HepG2 (cell line): ENCODE measurements around the gene DDIT4. TPM values are rescaled to one million over a fixed set of nuclear protein-coding genes. Genes with fewer than 3 reads are reported as not detected.

ENCODE experiments used
- ATAC-seq: fragments of 200-7000 bp; cut with Tn5 transposase; 3 replicates; pipeline ENCODE4 v1.9.1; 2020; ENCODE audit warnings: mild to moderate bottlenecking, moderate library complexity
- BruUV-seq: library from RNA; stranded (reverse); fragments of 400-500 nt; replicated peaks from 2 replicates; lab custom pipeline; 2021; lab: Mats Ljungman, UMichigan
- CTCF ChIA-PET: fragments of 300-600 bp; formaldehyde crosslinking; extraction: SDS; loops from one replicate; lab custom pipeline; 2021; ENCODE audit warnings: low total read pairs, inconsistent platforms, low intra/inter-chr PET ratio; lab: Yijun Ruan, JAX
- POLR2A ChIA-PET: fragments of 350-600 bp; sonication (Branson Sonifier 250); formaldehyde crosslinking; loops from one replicate; lab custom pipeline; 2020; ENCODE audit warnings: antibody characterized with exemption, inconsistent platforms; lab: Yijun Ruan, JAX
- DNase-seq: peaks from one replicate; pipeline ENCODE4 v3.0.0-alpha.2; 2015; ENCODE audit warnings: low spot score
- FAIRE-seq: peaks from 3 replicates; lab custom pipeline; 2011; peaks lifted over from hg19 to GRCh38; lab: Jason Lieb, UNC
- H2AFZ ChIP-seq: one replicate; pipeline ENCODE4 v1.6.1; 2011; ENCODE audit warnings: low read length, inconsistent platforms
- H3K27ac ChIP-seq: fragments of 300-600 bp; 3 replicates; pipeline ENCODE4 v1.8.0; 2011; ENCODE audit warnings: mixed run types, mild to moderate bottlenecking, mixed read lengths, low read length, inconsistent platforms; ENCODE audit not compliant: insufficient read depth; ENCODE audit errors: extremely low read length
- H3K27me3 ChIP-seq, 2 experiments: fragments of 200-600 bp in 1 of 2; 2 replicates in 1 of 2; 3 replicates in 1 of 2; pipeline versions ENCODE4 v1.6.0 to v1.8.0; 2011; ENCODE audit warnings: low read length in 2 of 2, mild to moderate bottlenecking in 2 of 2, moderate library complexity in 2 of 2, inconsistent platforms in 1 of 2; ENCODE audit not compliant: insufficient read depth in 2 of 2, control insufficient read depth in 1 of 2
- H3K36me3 ChIP-seq, 2 experiments: fragments of 200-600 bp in 1 of 2; replicated peaks in 1 of 2; 2 replicates in 1 of 2; 3 replicates in 1 of 2; pipeline versions ENCODE4 v1.5.1 to v1.8.0; 2011; ENCODE audit warnings: low read length in 2 of 2, inconsistent platforms in 1 of 2; ENCODE audit not compliant: insufficient read depth in 2 of 2, control insufficient read depth in 1 of 2
- H3K4me1 ChIP-seq: 2 replicates; pipeline ENCODE4 v1.5.1; 2012; ENCODE audit warnings: low read length, inconsistent platforms; ENCODE audit not compliant: insufficient read depth
- H3K4me2 ChIP-seq: 2 replicates; pipeline ENCODE4 v1.6.0; 2011; ENCODE audit warnings: low read depth, low read length, inconsistent platforms
- H3K4me3 ChIP-seq, 3 experiments: fragments of 200-600 bp in 1 of 3; sonication (generic), shearing (Covaris generic) in 1 of 3; replicated peaks in 1 of 3; 2 replicates each; pipeline ENCODE4 v1.5.1; 2011 to 2016; ENCODE audit warnings: low read length in 3 of 3, inconsistent platforms in 2 of 3, low read depth in 2 of 3, mild to moderate bottlenecking in 2 of 3, control low read depth in 1 of 3, mixed read lengths in 1 of 3; ENCODE audit not compliant: insufficient read depth in 1 of 3
- H3K79me2 ChIP-seq: one replicate; pipeline ENCODE4 v1.6.1; 2011; ENCODE audit warnings: low read length, inconsistent platforms; ENCODE audit not compliant: insufficient read depth
- H3K9ac ChIP-seq: 2 replicates; pipeline ENCODE4 v1.6.0; 2011; ENCODE audit warnings: mild to moderate bottlenecking, low read depth, low read length, inconsistent platforms; ENCODE audit not compliant: insufficient read depth
- H3K9me3 ChIP-seq: 2 replicates; pipeline ENCODE4 v1.5.1; 2012; ENCODE audit warnings: mild to moderate bottlenecking, low read length
- H4K20me1 ChIP-seq: 2 replicates; pipeline ENCODE4 v1.6.0; 2011; ENCODE audit warnings: inconsistent platforms, mild to moderate bottlenecking, low read length, moderate library complexity; ENCODE audit not compliant: insufficient read depth
- CBFB ChIP-seq: sonication (generic); formaldehyde crosslinking; IDR thresholded peaks from 2 replicates; pipeline ENCODE4 v1.4.0; 2020; ENCODE audit warnings: missing genetic modification reagents
- HMG20A ChIP-seq: IDR thresholded peaks from 2 replicates; pipeline ENCODE4 v1.6.1; 2016; ENCODE audit warnings: borderline replicate concordance
- KAT8 ChIP-seq: IDR thresholded peaks from 2 replicates; pipeline ENCODE4 v1.6.1; 2016; ENCODE audit warnings: missing genetic modification reagents, missing compliant biosample characterization
- NFKB2 ChIP-seq: sonication (generic); formaldehyde crosslinking; IDR thresholded peaks from 2 replicates; pipeline ENCODE4 v1.4.0; 2020; ENCODE audit warnings: missing genetic modification reagents, borderline replicate concordance
- RARA ChIP-seq: IDR thresholded peaks from 2 replicates; pipeline ENCODE4 v1.6.1; 2016; ENCODE audit warnings: missing genetic modification reagents, missing compliant biosample characterization
- ZMYM3 ChIP-seq: sonication (generic); formaldehyde crosslinking; IDR thresholded peaks from 2 replicates; pipeline ENCODE4 v1.5.1; 2020; ENCODE audit warnings: mild to moderate bottlenecking, missing genetic modification reagents
- ZNF10 ChIP-seq: sonication (generic); formaldehyde crosslinking; IDR thresholded peaks from 2 replicates; pipeline ENCODE4 v1.4.0; 2020; ENCODE audit warnings: mild to moderate bottlenecking, low read depth, missing genetic modification reagents, borderline replicate concordance
- ZNF460 ChIP-seq: sonication (generic); formaldehyde crosslinking; IDR thresholded peaks from 2 replicates; pipeline ENCODE4 v1.5.1; 2020; ENCODE audit warnings: missing genetic modification reagents, mild to moderate bottlenecking, borderline replicate concordance
- WGBS: methylation state at CpG from one replicate; pipeline ENCODE4 v1.1.6; 2017; ENCODE audit warnings: low lambda C conversion rate; 5-methylcytosine and 5-hydroxymethylcytosine counted together
- in situ Hi-C: cut with HindIII; loops from 2 replicates; pipeline ENCODE4 v1.10.0; 2017; ENCODE audit warnings: low pct_unique_long_range_greater_than_20kb; ENCODE audit not compliant: extremely low pct_ligation_motif_present
- intact Hi-C: fragments of 100-400 bp; cut with micrococcal nuclease; formaldehyde crosslinking; loops from one replicate; pipeline ENCODE4 v1.10.0; 2022; ENCODE audit not compliant: unreplicated experiment
- polyA plus RNA-seq, 8 experiments: library from polyadenylated mRNA; depleted of rRNA in 3 of 8; stranded (reverse) in 7 of 8; unstranded in 1 of 8; fragments of >200 nt; fragmentation: Illumina TruSeq in 4 of 8; extraction: Trizol in 4 of 8; gene quantifications; 2 replicates each; pipeline versions ENCODE4 v1.2.1 to v1.2.3, GENCODE V29; 2011 to 2016; ENCODE audit warnings: low read depth in 4 of 8, missing spikeins in 1 of 8, mixed read lengths in 1 of 8; ENCODE audit not compliant: insufficient read depth in 1 of 8
- total RNA-seq, 5 experiments: library from RNA; depleted of rRNA; stranded (reverse); fragments of >200 nt; fragmentation: Illumina TruSeq; extraction: Trizol; gene quantifications; 2 replicates each; pipeline ENCODE4 v1.2.3, GENCODE V29; 2016; ENCODE audit warnings: low read depth in 1 of 5
- TF ChIP-seq, protein P1 (sequence below): sonication (generic); formaldehyde crosslinking; IDR thresholded peaks from 2 replicates; pipeline ENCODE4 v1.5.0; 2020; ENCODE audit warnings: mild to moderate bottlenecking, missing genetic modification reagents
- TF ChIP-seq, protein P2 (sequence below): sonication (generic); formaldehyde crosslinking; IDR thresholded peaks from 2 replicates; pipeline ENCODE4 v1.5.1; 2020; ENCODE audit warnings: mild to moderate bottlenecking, missing genetic modification reagents, moderate library complexity

DDIT4 gene
- total and polyA plus RNA-seq, 2 of the 13 experiments (the other 11 are each of a cell fraction or from before 2014, with no cell fraction given) = 35.6 to 40.7 TPM

DNA sequence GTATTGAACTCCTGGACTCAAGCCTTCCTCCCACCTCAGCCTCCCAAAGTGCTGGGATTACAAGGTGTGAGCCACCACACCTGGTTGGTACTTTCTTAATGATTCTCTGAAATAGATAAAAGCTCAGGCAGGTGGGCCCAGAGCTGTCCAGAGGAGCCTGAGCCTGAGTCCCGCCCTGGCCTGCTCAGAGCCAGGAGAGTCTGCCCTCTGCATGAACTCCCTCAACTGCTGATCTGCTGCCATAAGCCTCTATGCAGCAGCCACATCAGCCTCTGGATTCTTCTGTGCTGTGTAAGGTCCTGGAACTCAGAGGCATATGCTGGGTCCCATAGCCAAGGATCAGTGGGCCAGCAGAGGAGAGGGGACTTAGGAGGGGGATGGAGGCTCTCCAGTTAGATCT, 23.1 kb upstream of the DDIT4 start:
- ATAC-seq = peak; percentile 17; the same call in 2 of the 3 replicates
- intact Hi-C loops = no loop called here
- TF ChIP-seq CBFB (no peak), RARA (peak; percentile 69), ZMYM3 (0 out of 2 replicates have a peak, but pooled peaks have one; percentile 24), ZNF10 (CRISPR knock-in tag) (no peak), KAT8 (no peak), HMG20A (CRISPR knock-in tag) (no peak), ZNF460 (peak; percentile 53; the same call in 1 of the 2 replicates), NFKB2 (0 out of 2 replicates have a peak, but pooled peaks have one; percentile 25)
- TF ChIP-seq, protein P1, sequence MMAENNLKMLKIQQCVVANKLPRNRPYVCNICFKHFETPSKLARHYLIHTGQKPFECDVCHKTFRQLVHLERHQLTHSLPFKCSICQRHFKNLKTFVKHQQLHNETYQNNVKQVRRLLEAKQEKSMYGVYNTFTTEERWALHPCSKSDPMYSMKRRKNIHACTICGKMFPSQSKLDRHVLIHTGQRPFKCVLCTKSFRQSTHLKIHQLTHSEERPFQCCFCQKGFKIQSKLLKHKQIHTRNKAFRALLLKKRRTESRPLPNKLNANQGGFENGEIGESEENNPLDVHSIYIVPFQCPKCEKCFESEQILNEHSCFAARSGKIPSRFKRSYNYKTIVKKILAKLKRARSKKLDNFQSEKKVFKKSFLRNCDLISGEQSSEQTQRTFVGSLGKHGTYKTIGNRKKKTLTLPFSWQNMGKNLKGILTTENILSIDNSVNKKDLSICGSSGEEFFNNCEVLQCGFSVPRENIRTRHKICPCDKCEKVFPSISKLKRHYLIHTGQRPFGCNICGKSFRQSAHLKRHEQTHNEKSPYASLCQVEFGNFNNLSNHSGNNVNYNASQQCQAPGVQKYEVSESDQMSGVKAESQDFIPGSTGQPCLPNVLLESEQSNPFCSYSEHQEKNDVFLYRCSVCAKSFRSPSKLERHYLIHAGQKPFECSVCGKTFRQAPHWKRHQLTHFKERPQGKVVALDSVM = 0 out of 2 replicates have a peak, but pooled peaks have one; percentile 9
- TF ChIP-seq, protein P2, sequence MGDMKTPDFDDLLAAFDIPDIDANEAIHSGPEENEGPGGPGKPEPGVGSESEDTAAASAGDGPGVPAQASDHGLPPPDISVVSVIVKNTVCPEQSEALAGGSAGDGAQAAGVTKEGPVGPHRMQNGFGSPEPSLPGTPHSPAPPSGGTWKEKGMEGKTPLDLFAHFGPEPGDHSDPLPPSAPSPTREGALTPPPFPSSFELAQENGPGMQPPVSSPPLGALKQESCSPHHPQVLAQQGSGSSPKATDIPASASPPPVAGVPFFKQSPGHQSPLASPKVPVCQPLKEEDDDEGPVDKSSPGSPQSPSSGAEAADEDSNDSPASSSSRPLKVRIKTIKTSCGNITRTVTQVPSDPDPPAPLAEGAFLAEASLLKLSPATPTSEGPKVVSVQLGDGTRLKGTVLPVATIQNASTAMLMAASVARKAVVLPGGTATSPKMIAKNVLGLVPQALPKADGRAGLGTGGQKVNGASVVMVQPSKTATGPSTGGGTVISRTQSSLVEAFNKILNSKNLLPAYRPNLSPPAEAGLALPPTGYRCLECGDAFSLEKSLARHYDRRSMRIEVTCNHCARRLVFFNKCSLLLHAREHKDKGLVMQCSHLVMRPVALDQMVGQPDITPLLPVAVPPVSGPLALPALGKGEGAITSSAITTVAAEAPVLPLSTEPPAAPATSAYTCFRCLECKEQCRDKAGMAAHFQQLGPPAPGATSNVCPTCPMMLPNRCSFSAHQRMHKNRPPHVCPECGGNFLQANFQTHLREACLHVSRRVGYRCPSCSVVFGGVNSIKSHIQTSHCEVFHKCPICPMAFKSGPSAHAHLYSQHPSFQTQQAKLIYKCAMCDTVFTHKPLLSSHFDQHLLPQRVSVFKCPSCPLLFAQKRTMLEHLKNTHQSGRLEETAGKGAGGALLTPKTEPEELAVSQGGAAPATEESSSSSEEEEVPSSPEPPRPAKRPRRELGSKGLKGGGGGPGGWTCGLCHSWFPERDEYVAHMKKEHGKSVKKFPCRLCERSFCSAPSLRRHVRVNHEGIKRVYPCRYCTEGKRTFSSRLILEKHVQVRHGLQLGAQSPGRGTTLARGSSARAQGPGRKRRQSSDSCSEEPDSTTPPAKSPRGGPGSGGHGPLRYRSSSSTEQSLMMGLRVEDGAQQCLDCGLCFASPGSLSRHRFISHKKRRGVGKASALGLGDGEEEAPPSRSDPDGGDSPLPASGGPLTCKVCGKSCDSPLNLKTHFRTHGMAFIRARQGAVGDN (CRISPR knock-in tag) = peak; percentile 35
- TF ChIP-seq, all 625 proteins: peak for 6
- no peak for FAIRE-seq
- BruUV-seq = no TSS peak
- Histone ChIP-seq H2AFZ (no peak overlapping the region), H3K9ac (no peak overlapping the region), H3K27ac (peak overlapping the region; percentile 48), H3K4me2 (no peak overlapping the region), H3K4me1 (peaks cover 94% of the 10 kb centered on the region), H3K27me3 (no peaks in the 10 kb centered on the region), H4K20me1 (no peaks in the 10 kb centered on the region), H3K79me2 (no peaks in the 10 kb centered on the region), H3K9me3 (no peaks in the 10 kb centered on the region), H3K36me3 (no peaks in the 10 kb centered on the region), H3K4me3 (no peak overlapping the region)
- POLR2A ChIA-PET = interaction anchor here (1.1 to 5.3 kb wide), 4 partner anchors 10 to 70 kb away, joined by 5 to 45 read pairs (median 18); partner anchors contain the start of gene DDIT4
- CTCF ChIA-PET = no interaction called here
- in situ Hi-C loops = no loop called here
- DNase-seq = no peak
- WGBS = no CpG with 5 or more reads among the region's 1 CpG
